ENCODE results near the gene BABAM2.
"Not testable (repeated sequence)": the region's sequence is repeated elsewhere in the genome, so short reads cannot be mapped to it uniquely, and the experiment has no call there.

BABAM2 gene

DNA sequence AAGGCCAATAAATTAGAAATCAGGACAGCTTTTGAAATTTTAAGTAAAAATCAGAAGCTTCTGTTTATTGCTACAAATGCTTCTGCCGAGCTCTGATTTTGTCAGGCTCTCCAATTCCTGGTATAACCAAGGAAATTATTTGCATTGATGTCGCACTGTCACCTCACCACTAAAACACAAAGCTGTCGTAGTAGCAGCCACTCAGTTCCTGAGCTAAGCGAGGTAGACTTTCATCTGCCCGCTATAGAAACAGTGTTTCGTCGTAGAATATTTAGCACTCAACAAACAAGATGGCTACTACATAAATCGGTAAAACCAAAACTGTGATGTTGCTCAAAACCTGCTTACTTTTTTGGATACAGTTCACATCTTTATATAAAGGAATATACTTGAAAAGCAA lies 360.8 kb downstream of the BABAM2 start:
- DNase-seq (ENCODE audit: low spot score): peak; percentile 69

- DNase-seq (ENCODE audit: low spot score): peak; percentile 46
Measured at GRCh38 chr2:28252311-28252710, 361.8 kb downstream of the BABAM2 start.

GRCh38 chr2:28253543-28253942 lies 363.0 kb downstream of the BABAM2 start:
- DNase-seq (ENCODE audit: low spot score): no peak

- not testable (repeated sequence) for DNase-seq (ENCODE audit: low spot score)
Measured at GRCh38 chr2:28255231-28255630, 364.7 kb downstream of the BABAM2 start.

DNA sequence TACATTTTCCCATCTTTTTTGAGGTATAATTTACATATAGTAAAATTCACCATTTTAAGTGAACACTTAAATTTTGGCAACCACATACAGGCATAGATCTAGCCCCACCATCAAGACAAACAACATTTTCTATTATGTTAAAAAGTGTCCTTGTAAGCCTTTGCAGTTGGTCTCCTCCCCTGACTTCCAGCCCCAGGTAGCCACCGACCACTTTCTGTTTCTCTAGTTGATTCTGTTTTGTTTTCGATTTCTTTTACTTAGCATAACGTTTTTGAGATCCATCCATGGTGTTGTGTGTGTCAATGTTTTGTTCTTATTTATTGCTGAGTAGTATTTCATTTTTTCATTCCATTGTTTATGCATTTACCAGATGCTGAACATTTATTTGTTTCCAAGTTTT lies 366.7 kb downstream of the BABAM2 start:
- DNase-seq (ENCODE audit: low spot score): no peak

DNA sequence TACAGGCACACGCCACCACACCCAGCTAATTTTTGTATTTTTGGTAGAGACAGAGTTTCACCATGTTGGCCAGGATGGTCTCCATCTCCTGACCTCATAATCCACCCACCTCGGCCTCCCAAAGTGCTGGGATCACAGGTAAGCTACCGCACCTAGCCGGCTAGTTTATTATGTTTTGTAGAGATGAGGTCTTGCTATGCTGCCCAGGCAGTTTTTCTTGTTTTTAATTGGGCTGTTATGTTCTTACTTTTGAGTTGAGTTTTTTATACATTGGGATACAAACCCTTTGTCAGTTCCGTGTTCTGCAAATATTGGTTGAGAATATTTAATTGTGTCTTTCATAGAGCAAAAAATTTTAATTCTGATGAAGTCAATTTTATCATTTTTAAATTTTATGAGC lies 368.7 kb downstream of the BABAM2 start:
- not testable (repeated sequence) for DNase-seq (ENCODE audit: low spot score)

DNA sequence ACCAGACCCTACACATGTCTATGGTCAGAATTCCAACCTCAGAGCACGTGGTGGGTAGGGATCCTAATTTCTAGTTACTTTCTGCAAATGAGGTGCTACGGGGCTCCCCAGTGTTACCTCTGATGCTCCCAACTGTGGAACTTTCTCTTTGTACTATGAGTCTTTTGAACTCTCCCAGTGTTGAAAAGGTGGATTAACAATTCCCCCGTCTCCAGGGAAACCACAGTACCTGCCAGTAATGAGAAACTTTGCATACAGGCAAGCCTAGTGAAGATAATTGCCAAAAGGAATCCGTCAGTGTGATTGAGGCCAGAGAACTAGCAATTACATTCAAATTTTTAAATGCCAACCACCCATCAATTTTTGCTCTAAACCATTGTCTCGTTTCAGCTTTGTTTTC lies 373.2 kb downstream of the BABAM2 start:
- DNase-seq (ENCODE audit: low spot score): no peak

DNA sequence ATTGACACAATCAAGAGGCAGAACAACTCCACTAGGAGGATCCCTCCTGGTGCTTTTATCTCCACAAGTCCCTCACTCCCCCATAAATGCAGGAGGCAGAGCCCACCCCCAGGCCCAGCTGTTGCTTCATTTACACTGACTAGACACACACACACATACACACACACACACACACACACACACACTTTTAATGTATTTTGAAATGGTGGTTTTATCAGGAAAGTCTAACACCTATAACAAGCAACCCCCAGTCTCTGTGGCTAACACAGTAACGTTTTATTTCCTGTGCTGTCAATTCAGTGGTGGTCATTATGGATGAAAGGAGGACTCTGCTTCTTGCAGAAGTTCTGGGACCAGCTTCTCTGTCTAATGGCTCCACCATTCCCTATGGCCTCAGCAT lies 376.8 kb downstream of the BABAM2 start:
- DNase-seq (ENCODE audit: low spot score): no peak

DNA sequence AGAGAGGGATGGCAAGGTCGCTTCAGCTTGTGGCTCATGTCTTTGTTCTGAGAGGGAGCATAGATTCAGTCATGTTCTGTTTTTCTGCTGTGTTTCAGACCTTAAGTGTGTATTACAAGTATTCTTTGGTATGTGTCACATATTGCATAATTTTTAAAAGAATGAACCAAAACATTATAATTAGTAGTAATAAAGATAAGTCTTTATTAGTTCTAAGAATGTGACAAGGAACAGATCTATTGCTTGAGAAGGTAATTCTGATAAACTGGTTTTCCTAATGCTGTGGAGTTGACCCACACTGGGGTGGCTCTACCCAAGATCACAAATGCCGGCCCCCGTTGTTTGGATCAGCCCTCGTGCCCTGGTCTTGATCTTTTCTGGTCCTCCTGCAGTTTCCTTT lies 377.9 kb downstream of the BABAM2 start:
- no peak for DNase-seq (ENCODE audit: low spot score)

DNA sequence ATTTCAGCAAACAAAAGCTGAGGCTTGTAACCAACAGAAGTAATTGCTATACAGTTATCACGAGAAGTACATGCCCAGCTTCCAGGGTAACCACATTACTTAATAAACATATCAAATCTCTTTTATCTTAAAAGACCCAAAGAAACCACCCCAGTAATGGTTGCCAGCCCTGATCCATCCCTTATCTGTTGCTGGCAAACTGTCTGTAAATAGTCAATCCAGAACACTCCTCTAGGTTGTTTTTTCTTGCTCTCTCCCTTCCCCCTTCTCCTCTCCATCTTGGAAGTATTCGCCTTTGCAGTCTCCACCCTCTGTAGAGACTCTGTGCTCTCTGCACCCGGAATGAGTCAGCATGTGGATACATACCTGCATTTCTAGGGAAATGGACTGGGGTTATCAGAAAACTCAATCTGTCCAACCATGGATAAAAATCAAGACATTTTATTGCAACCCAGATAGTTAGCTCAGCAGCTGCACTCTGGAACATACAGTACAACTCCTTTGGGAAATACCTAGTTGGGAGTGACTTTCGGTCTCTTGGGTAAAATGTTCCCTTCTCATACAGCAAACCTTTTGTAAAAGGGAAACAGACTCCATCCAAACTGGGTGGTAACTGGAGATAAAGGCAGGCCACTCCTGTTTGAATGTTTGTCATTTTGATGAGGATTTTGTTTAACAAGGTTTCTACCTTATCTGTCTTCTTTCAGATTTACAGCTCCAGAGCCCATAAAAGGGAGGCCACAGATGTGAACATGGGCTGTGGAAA lies 378.7 kb downstream of the BABAM2 start:
- DNase-seq (ENCODE audit: low spot score): no peak

- no peak for DNase-seq (ENCODE audit: low spot score)
Measured at GRCh38 chr2:28270456-28271152, 380.1 kb downstream of the BABAM2 start.

- DNase-seq (ENCODE audit: low spot score): no peak
Measured at GRCh38 chr2:28271231-28271918, 380.8 kb downstream of the BABAM2 start.

GRCh38 chr2:28271919-28272250 lies 381.4 kb downstream of the BABAM2 start:
- DNase-seq (ENCODE audit: low spot score): no peak

DNA sequence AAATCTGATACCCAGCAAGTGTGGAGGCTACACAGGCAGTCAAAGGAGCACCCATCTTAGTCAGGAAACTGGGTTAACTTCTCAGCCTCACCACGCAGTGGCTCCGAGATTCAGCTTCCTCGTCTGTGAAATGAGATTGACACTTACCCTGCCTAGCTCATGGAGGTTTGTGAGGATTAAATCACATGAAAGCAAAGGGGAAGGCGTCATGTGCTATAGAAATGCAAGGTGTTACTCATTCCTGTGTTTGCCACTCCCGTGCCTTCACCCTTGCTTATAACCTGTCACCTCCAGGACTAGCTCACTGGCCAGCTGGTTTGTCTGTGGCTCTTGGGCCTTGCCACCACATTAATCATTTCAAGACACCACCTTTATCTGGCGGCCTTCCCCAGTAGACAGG lies 383.2 kb downstream of the BABAM2 start:
- DNase-seq (ENCODE audit: low spot score): peak; percentile 4

- no peak for DNase-seq (ENCODE audit: low spot score)
Measured at GRCh38 chr2:28274911-28275685, 384.6 kb downstream of the BABAM2 start.

DNA sequence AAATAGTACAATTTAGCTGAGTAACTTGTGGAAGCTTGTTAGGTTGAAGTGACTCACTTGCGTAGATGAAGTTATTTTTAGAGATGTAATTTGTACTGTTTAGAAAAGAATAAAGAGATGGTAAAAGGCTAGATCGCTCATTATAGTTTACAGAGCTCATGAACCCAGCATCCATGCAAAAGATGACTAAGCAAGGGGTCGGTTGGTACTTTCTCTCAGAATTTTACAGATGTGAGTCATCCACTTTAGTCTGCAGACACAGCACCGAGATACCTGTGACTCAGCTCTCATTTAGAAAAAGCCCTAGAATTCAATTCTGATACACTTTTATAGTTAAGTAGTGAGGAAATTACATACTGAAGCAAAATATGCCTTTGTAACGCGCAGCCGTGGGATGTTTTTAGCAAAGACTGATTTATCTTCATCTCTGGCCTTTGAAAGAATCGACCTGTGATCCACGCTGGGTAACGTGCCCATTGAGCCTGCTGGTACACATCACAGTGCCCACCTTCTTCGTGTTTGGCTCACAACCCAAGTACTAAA lies 385.6 kb downstream of the BABAM2 start:
- DNase-seq (ENCODE audit: low spot score): peak; percentile 64

- no peak for DNase-seq (ENCODE audit: low spot score)
Measured at GRCh38 chr2:28276807-28277206, 386.3 kb downstream of the BABAM2 start.

- no peak for DNase-seq (ENCODE audit: low spot score)
Measured at GRCh38 chr2:28277466-28277865, 386.9 kb downstream of the BABAM2 start.

GRCh38 chr2:28279371-28279770 lies 388.8 kb downstream of the BABAM2 start:
- DNase-seq (ENCODE audit: low spot score): no peak

DNA sequence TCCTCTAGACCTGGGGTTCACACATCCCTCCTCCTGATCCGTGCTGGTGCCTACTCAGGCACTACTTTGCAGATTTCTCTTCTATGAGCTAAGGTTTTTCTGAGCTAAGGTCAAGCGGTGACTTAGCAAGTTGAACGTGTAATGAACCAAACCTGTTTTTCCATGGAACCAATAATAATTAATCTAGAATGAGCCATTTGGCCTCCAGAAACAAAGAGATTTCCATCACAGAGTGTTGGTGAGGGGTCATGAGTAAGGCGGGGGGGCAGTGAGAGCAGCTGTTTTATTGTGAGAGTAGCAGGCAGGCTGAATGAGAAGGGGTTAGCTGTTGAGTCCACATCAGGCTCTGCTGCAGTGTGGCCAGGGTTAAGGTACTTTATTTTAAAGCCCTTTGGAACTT lies 390.1 kb downstream of the BABAM2 start:
- DNase-seq (ENCODE audit: low spot score): no peak

DNA sequence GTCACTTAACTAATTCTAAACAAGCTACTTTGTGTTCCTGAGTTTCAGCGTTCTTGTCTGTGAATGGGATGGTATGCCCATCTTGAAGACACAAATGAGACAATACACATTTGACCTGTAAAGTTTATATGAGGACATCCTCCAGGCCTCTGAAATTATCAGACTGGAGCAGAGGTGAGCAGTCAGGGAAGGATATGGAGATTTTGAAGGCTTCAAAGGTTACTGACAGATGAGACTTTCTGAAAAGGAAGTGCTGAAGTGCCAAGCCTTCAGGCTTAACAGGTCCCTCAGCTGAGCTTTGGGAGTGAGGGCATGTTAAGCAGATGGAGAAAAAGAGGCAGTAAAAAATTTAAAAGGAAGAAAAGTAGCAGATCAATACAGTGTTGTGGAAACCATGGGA lies 391.2 kb downstream of the BABAM2 start:
- DNase-seq (ENCODE audit: low spot score): no peak

- DNase-seq (ENCODE audit: low spot score): no peak
Measured at GRCh38 chr2:28282248-28282647, 391.7 kb downstream of the BABAM2 start.

All from CD4-positive, alpha-beta T cell treated with Interleukin-15 for 4 hours (primary cell).